GM23338 (cell line): ENCODE measurements around the gene FGF22. TPM values are rescaled to one million over a fixed set of nuclear protein-coding genes. Genes with fewer than 3 reads are reported as not detected.

Source experiments
- CREB1 ChIP-seq: fragments of 250-450 bp; sonication (Bioruptor Pico); IDR thresholded peaks from 2 replicates; pipeline ENCODE4 v1.5.0; 2020; ENCODE audit warnings: low read depth, mild to moderate bottlenecking, moderate library complexity
- EZH2 ChIP-seq: fragments of 200-600 bp; sonication (generic); IDR thresholded peaks from one replicate; pipeline ENCODE4 v1.8.0; 2017; ENCODE audit warnings: antibody characterized with exemption, mild to moderate bottlenecking, low read depth; ENCODE audit not compliant: unreplicated experiment
- EZH2phosphoT487 ChIP-seq: fragments of 200-600 bp; sonication (generic); IDR thresholded peaks from one replicate; pipeline ENCODE4 v1.8.1; 2018; ENCODE audit warnings: antibody characterized with exemption; ENCODE audit not compliant: unreplicated experiment
- JUNB ChIP-seq: IDR thresholded peaks from one replicate; pipeline ENCODE4 v1.6.1; 2016; ENCODE audit warnings: antibody characterized with exemption; ENCODE audit not compliant: unreplicated experiment
- NANOG ChIP-seq: IDR thresholded peaks from 2 replicates; pipeline ENCODE4 v1.6.1; 2016; ENCODE audit warnings: antibody characterized with exemption, borderline replicate concordance
- POLR2AphosphoS5 ChIP-seq: IDR thresholded peaks from 2 replicates; pipeline ENCODE4 v1.6.1; 2016; ENCODE audit warnings: antibody characterized with exemption, low read depth
- STAT1 ChIP-seq: IDR thresholded peaks from one replicate; pipeline ENCODE4 v1.6.1; 2016; ENCODE audit warnings: antibody characterized with exemption; ENCODE audit not compliant: unreplicated experiment
- ZNF114 ChIP-seq: fragments of 250-450 bp; sonication (Bioruptor Pico); IDR thresholded peaks from 2 replicates; pipeline ENCODE4 v1.5.0; 2020; ENCODE audit warnings: mild to moderate bottlenecking, moderate library complexity
- polyA plus RNA-seq: library from polyadenylated mRNA; unstranded; fragments of >200 nt; fragmentation: Nextera tagmentation; extraction: Ambion mirVana; gene quantifications from 2 replicates; pipeline ENCODE4 v1.2.1, GENCODE V29; 2016
- total RNA-seq: library from RNA; depleted of rRNA; stranded (reverse); fragments of >200 nt; shearing (Covaris generic); gene quantifications from 2 replicates; pipeline ENCODE4 v1.2.3, GENCODE V29; 2014
- TF ChIP-seq, protein P1 (sequence below): fragments of 250-450 bp; sonication (Bioruptor Pico); IDR thresholded peaks from 2 replicates; pipeline ENCODE4 v1.5.0; 2020; ENCODE audit warnings: mild to moderate bottlenecking, moderate library complexity
- TF ChIP-seq, protein P2 (sequence below): IDR thresholded peaks from 2 replicates; pipeline ENCODE4 v1.6.1; 2016; ENCODE audit warnings: antibody characterized with exemption
- TF ChIP-seq, protein P3 (sequence below): IDR thresholded peaks from one replicate; pipeline ENCODE4 v1.6.1; 2018; ENCODE audit warnings: antibody characterized with exemption; ENCODE audit not compliant: unreplicated experiment

Gene FGF22
- total and polyA plus RNA-seq, 2 experiments from 2014 or later: 1.0 to 2.8 TPM

DNA sequence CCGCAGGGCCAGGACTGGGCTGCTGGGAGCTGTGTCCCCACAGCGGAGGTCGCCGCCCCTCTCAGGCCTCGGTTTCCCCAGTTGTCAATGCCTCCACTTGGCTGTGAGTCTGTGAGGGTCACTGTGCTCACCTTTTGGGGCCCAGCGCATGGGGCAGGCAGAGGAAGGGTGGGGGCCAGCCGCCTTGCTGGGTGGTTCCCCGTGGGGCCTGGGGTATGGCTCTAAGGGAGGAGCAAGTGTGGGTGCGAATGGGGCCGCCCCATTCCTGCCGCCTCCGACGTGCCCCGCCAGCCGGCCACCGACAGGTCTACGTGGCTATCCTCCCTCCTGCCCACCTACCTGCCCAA lies 800 bp upstream of the FGF22 start (continued):
- TF ChIP-seq, protein P1, sequence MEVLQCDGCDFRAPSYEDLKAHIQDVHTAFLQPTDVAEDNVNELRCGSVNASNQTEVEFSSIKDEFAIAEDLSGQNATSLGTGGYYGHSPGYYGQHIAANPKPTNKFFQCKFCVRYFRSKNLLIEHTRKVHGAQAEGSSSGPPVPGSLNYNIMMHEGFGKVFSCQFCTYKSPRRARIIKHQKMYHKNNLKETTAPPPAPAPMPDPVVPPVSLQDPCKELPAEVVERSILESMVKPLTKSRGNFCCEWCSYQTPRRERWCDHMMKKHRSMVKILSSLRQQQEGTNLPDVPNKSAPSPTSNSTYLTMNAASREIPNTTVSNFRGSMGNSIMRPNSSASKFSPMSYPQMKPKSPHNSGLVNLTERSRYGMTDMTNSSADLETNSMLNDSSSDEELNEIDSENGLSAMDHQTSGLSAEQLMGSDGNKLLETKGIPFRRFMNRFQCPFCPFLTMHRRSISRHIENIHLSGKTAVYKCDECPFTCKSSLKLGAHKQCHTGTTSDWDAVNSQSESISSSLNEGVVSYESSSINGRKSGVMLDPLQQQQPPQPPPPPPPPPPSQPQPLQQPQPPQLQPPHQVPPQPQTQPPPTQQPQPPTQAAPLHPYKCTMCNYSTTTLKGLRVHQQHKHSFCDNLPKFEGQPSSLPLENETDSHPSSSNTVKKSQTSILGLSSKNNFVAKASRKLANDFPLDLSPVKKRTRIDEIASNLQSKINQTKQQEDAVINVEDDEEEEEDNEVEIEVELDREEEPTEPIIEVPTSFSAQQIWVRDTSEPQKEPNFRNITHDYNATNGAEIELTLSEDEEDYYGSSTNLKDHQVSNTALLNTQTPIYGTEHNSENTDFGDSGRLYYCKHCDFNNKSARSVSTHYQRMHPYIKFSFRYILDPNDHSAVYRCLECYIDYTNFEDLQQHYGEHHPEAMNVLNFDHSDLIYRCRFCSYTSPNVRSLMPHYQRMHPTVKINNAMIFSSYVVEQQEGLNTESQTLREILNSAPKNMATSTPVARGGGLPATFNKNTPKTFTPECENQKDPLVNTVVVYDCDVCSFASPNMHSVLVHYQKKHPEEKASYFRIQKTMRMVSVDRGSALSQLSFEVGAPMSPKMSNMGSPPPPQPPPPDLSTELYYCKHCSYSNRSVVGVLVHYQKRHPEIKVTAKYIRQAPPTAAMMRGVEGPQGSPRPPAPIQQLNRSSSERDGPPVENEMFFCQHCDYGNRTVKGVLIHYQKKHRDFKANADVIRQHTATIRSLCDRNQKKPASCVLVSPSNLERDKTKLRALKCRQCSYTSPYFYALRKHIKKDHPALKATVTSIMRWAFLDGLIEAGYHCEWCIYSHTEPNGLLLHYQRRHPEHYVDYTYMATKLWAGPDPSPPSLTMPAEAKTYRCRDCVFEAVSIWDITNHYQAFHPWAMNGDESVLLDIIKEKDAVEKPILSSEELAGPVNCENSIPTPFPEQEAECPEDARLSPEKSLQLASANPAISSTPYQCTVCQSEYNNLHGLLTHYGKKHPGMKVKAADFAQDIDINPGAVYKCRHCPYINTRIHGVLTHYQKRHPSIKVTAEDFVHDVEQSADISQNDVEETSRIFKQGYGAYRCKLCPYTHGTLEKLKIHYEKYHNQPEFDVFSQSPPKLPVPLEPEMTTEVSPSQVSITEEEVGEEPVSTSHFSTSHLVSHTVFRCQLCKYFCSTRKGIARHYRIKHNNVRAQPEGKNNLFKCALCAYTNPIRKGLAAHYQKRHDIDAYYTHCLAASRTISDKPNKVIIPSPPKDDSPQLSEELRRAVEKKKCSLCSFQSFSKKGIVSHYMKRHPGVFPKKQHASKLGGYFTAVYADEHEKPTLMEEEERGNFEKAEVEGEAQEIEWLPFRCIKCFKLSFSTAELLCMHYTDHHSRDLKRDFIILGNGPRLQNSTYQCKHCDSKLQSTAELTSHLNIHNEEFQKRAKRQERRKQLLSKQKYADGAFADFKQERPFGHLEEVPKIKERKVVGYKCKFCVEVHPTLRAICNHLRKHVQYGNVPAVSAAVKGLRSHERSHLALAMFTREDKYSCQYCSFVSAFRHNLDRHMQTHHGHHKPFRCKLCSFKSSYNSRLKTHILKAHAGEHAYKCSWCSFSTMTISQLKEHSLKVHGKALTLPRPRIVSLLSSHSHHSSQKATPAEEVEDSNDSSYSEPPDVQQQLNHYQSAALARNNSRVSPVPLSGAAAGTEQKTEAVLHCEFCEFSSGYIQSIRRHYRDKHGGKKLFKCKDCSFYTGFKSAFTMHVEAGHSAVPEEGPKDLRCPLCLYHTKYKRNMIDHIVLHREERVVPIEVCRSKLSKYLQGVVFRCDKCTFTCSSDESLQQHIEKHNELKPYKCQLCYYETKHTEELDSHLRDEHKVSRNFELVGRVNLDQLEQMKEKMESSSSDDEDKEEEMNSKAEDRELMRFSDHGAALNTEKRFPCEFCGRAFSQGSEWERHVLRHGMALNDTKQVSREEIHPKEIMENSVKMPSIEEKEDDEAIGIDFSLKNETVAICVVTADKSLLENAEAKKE: no peak
- TF ChIP-seq STAT1 (no peak), JUNB (no peak), EZH2phosphoT487 (no peak), NANOG (no peak), POLR2AphosphoS5 (no peak), ZNF114 (no peak), CREB1 (CRISPR knock-in tag) (no peak), EZH2 (no peak)
- TF ChIP-seq, protein P2, sequence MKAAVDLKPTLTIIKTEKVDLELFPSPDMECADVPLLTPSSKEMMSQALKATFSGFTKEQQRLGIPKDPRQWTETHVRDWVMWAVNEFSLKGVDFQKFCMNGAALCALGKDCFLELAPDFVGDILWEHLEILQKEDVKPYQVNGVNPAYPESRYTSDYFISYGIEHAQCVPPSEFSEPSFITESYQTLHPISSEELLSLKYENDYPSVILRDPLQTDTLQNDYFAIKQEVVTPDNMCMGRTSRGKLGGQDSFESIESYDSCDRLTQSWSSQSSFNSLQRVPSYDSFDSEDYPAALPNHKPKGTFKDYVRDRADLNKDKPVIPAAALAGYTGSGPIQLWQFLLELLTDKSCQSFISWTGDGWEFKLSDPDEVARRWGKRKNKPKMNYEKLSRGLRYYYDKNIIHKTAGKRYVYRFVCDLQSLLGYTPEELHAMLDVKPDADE: no peak
- TF ChIP-seq, protein P3, sequence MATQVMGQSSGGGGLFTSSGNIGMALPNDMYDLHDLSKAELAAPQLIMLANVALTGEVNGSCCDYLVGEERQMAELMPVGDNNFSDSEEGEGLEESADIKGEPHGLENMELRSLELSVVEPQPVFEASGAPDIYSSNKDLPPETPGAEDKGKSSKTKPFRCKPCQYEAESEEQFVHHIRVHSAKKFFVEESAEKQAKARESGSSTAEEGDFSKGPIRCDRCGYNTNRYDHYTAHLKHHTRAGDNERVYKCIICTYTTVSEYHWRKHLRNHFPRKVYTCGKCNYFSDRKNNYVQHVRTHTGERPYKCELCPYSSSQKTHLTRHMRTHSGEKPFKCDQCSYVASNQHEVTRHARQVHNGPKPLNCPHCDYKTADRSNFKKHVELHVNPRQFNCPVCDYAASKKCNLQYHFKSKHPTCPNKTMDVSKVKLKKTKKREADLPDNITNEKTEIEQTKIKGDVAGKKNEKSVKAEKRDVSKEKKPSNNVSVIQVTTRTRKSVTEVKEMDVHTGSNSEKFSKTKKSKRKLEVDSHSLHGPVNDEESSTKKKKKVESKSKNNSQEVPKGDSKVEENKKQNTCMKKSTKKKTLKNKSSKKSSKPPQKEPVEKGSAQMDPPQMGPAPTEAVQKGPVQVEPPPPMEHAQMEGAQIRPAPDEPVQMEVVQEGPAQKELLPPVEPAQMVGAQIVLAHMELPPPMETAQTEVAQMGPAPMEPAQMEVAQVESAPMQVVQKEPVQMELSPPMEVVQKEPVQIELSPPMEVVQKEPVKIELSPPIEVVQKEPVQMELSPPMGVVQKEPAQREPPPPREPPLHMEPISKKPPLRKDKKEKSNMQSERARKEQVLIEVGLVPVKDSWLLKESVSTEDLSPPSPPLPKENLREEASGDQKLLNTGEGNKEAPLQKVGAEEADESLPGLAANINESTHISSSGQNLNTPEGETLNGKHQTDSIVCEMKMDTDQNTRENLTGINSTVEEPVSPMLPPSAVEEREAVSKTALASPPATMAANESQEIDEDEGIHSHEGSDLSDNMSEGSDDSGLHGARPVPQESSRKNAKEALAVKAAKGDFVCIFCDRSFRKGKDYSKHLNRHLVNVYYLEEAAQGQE: no peak
